ENCODE results near the gene CA10.

Gene CA10

GRCh38 chr17:51799240-51799639, 359.3 kb downstream of the CA10 start:
- DNase-seq (ENCODE audit: low spot score) = no peak
- TF ChIP-seq, protein P1, sequence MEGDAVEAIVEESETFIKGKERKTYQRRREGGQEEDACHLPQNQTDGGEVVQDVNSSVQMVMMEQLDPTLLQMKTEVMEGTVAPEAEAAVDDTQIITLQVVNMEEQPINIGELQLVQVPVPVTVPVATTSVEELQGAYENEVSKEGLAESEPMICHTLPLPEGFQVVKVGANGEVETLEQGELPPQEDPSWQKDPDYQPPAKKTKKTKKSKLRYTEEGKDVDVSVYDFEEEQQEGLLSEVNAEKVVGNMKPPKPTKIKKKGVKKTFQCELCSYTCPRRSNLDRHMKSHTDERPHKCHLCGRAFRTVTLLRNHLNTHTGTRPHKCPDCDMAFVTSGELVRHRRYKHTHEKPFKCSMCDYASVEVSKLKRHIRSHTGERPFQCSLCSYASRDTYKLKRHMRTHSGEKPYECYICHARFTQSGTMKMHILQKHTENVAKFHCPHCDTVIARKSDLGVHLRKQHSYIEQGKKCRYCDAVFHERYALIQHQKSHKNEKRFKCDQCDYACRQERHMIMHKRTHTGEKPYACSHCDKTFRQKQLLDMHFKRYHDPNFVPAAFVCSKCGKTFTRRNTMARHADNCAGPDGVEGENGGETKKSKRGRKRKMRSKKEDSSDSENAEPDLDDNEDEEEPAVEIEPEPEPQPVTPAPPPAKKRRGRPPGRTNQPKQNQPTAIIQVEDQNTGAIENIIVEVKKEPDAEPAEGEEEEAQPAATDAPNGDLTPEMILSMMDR (IDR thresholded peaks at IDR 0.05; ENCODE audit: extremely low read depth, missing control alignments) = no peak

DNA sequence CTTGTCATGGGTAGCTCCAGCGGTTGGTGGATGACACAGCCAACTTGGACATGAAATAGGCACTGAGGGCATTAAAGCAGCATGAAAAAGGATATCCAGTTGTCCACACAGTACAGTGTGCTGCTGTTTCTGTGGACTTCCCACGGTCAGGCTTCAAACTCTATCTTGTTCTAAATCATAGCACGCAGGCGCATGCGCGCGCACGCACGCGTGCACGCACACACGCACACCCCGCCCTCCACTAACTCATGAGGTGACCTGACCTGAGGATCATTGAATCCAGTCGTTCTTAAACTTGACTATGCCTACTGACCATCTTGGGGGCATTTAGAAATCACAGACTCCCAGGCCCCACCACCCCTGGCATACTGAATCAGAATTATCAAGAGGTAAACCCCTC, 361.4 kb downstream of the CA10 start:
- no peak for DNase-seq (ENCODE audit: low spot score)
- TF ChIP-seq, protein P1 (IDR thresholded peaks at IDR 0.05; ENCODE audit: extremely low read depth, missing control alignments) = no peak

- DNase-seq (ENCODE audit: low spot score) = no peak
- TF ChIP-seq, protein P1 (IDR thresholded peaks at IDR 0.05; ENCODE audit: extremely low read depth, missing control alignments) = no peak
Measured at GRCh38 chr17:51796026-51796425, 362.5 kb downstream of the CA10 start.

GRCh38 chr17:51795401-51795800, 363.1 kb downstream of the CA10 start:
- no peak for DNase-seq (ENCODE audit: low spot score)
- TF ChIP-seq, protein P1 (IDR thresholded peaks at IDR 0.05; ENCODE audit: extremely low read depth, missing control alignments) = no peak

- DNase-seq (ENCODE audit: low spot score) = no peak
Measured at GRCh38 chr17:51794466-51794865, 364.0 kb downstream of the CA10 start.

GRCh38 chr17:51793686-51794085, 364.8 kb downstream of the CA10 start:
- TF ChIP-seq, protein P1 (IDR thresholded peaks at IDR 0.05; ENCODE audit: extremely low read depth, missing control alignments) = no peak
- no peak for DNase-seq (ENCODE audit: low spot score)

More at GRCh38 chr17:51794466-51794865, 364.0 kb downstream of the CA10 start:
- TF ChIP-seq, protein P1 (IDR thresholded peaks at IDR 0.05; ENCODE audit: extremely low read depth, missing control alignments) = no peak

- TF ChIP-seq, protein P1 (IDR thresholded peaks at IDR 0.05; ENCODE audit: extremely low read depth, missing control alignments) = no peak
- no peak for DNase-seq (ENCODE audit: low spot score)
Measured at GRCh38 chr17:51778842-51779241, 379.7 kb downstream of the CA10 start.
